Breast epithelium (tissue), 3 donors: ENCODE data around the gene CARS2.

Experiments
- POLR2AphosphoS5 ChIP-seq, 3 donors: sonication (generic); formaldehyde crosslinking; IDR thresholded peaks; one replicate each; pipeline ENCODE4 v1.6.1; 2017; ENCODE audit warnings: antibody characterized with exemption in 3 of 3
- TF ChIP-seq, protein P1 (sequence below), 3 donors: fragments of 450-650 bp; IDR thresholded peaks; one replicate each; pipeline ENCODE4 v1.5.1; 2016 to 2017; ENCODE audit warnings: antibody characterized with exemption in 3 of 3, mild to moderate bottlenecking in 3 of 3, moderate library complexity in 3 of 3

DNA sequence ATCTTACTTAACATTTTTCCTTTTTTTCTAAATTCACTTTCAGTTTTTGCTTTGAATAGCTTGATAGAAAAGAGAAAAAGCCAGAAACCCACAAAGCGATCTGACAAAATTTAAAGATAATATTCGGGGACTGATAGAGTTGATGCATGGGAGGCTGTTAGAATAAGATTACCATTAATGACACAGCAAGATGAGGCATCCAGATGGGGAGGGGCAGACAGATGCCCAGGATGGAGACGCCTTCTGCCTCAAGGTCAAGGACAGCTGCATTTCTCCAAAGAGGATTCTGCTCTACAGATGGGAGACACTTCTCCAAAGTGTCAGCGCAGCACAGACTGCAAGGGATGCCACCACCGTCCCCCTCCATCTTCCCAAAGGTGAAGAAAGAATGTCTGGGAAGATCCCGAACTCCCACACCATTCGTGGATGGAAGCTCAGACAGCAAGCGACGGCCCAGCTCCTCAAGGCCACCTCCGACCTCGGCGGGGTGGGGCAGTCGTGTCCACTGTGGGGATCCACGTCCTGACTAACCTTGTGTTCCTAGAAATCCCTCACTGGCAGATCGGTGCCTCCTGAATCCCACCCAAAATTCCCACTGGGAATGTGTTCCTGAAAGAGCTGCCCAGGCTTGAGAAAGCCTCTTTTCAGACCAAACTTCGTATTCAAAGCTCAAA lies 57.6 kb downstream of the CARS2 start:
- TF ChIP-seq, protein P1, sequence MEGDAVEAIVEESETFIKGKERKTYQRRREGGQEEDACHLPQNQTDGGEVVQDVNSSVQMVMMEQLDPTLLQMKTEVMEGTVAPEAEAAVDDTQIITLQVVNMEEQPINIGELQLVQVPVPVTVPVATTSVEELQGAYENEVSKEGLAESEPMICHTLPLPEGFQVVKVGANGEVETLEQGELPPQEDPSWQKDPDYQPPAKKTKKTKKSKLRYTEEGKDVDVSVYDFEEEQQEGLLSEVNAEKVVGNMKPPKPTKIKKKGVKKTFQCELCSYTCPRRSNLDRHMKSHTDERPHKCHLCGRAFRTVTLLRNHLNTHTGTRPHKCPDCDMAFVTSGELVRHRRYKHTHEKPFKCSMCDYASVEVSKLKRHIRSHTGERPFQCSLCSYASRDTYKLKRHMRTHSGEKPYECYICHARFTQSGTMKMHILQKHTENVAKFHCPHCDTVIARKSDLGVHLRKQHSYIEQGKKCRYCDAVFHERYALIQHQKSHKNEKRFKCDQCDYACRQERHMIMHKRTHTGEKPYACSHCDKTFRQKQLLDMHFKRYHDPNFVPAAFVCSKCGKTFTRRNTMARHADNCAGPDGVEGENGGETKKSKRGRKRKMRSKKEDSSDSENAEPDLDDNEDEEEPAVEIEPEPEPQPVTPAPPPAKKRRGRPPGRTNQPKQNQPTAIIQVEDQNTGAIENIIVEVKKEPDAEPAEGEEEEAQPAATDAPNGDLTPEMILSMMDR (IDR thresholded peaks at IDR 0.05): no peak
- no peak for TF ChIP-seq POLR2AphosphoS5 (IDR thresholded peaks at IDR 0.05)
